Lower leg skin (tissue), 4 donors: ENCODE measurements around the gene DGKD. TPM values are rescaled to one million over a fixed set of nuclear protein-coding genes. Genes with fewer than 3 reads are reported as not detected.

Experiments
- DNase-seq, 2 donors: peaks; one replicate each; pipeline ENCODE4 v3.0.0-alpha.2; 2019; ENCODE audit warnings: low spot score in 2 of 2
- H3K4me3 ChIP-seq: fragments of 200-600 bp; sonication (generic); 2 replicates; pipeline ENCODE4 v1.5.1; 2017; ENCODE audit warnings: mild to moderate bottlenecking, low read depth; ENCODE audit not compliant: poor library complexity, severe bottlenecking
- POLR2A ChIP-seq, 2 donors: fragments of 450-650 bp; IDR thresholded peaks; one replicate each; pipeline ENCODE4 v1.6.1; 2016 to 2017; ENCODE audit warnings: antibody characterized with exemption in 2 of 2, mild to moderate bottlenecking in 1 of 2, moderate library complexity in 1 of 2
- WGBS, 2 donors: methylation state at CpG; one replicate each; pipeline ENCODE4 v1.1.5; 2018; 5-methylcytosine and 5-hydroxymethylcytosine counted together
- intact Hi-C: fragments of 100-400 bp; cut with DNase I; formaldehyde crosslinking; loops from one replicate; pipeline ENCODE4 v1.15.0; 2023; ENCODE audit warnings: low total_unique reads
- total RNA-seq, 4 donors: library from RNA; depleted of rRNA; stranded (reverse); fragments of >200 nt; gene quantifications; one replicate each; pipeline ENCODE4 v1.1.0, GENCODE V29; 2016
- TF ChIP-seq, protein P1 (sequence below), 3 donors: fragments of 450-650 bp; IDR thresholded peaks; one replicate each; pipeline ENCODE4 v1.5.1; 2016; ENCODE audit warnings: antibody characterized with exemption in 3 of 3, mild to moderate bottlenecking in 3 of 3, moderate library complexity in 2 of 3

The DGKD gene
- total RNA-seq, 4 donors from 2014 or later, result 5.8 to 15.2 (median 7.8) TPM

DNA sequence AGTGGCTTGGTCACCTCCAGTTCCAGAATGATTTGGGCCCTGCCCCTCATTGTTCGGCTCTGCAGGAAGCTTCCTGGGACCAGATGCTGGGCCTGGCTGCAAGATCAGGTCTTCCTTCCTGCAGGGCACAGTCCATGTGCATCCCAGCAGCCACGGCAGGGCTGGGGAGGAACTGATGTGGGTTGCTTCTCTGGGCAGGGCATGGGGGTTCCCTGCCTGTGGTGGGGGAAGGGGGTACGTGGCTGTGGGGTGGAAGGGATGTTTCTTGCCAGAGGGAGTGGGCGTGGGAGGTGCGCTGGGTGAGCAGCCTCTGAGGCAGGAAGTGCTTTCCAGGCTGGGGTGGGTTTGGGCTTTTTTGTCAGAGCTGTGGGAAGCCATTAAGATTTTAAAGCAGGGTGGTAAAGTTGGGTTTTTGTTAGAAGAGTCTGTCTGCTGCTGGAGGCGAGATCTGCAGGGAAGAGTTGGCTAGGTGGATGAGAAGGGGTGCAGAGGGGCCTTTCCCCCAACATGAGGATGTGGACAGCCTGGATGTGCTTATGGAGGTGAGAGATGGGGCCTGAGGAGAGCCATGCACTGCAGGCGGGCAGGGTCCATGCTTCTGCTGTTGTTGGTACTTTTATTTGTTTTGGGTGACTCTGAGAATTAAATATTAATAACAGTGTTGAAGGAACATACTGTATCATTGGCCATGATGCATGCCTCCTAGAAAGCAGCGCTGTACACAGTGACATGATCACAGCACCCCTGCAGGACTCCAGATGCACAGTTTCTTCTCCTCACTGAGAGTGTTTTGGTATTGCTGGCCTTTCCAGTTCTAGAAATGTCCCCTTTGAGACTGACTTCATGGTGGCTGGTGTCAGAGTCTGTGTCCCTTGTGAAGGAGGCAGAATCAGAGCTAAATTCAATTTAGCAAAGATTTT, 45.3 kb downstream of the DGKD start:
- 73 to 80% methylated on average over 8 of the region's 8 CpGs for WGBS, 2 donors
- TF ChIP-seq, protein P1, sequence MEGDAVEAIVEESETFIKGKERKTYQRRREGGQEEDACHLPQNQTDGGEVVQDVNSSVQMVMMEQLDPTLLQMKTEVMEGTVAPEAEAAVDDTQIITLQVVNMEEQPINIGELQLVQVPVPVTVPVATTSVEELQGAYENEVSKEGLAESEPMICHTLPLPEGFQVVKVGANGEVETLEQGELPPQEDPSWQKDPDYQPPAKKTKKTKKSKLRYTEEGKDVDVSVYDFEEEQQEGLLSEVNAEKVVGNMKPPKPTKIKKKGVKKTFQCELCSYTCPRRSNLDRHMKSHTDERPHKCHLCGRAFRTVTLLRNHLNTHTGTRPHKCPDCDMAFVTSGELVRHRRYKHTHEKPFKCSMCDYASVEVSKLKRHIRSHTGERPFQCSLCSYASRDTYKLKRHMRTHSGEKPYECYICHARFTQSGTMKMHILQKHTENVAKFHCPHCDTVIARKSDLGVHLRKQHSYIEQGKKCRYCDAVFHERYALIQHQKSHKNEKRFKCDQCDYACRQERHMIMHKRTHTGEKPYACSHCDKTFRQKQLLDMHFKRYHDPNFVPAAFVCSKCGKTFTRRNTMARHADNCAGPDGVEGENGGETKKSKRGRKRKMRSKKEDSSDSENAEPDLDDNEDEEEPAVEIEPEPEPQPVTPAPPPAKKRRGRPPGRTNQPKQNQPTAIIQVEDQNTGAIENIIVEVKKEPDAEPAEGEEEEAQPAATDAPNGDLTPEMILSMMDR (IDR thresholded peaks at IDR 0.05), result no peak
- no peak for TF ChIP-seq POLR2A (IDR thresholded peaks at IDR 0.05)
- peak in 1 of 2 donors; percentile 80 for DNase-seq
- H3K4me3 ChIP-seq, result no peak overlapping the region
- intact Hi-C loops, result no loop called here

DNA sequence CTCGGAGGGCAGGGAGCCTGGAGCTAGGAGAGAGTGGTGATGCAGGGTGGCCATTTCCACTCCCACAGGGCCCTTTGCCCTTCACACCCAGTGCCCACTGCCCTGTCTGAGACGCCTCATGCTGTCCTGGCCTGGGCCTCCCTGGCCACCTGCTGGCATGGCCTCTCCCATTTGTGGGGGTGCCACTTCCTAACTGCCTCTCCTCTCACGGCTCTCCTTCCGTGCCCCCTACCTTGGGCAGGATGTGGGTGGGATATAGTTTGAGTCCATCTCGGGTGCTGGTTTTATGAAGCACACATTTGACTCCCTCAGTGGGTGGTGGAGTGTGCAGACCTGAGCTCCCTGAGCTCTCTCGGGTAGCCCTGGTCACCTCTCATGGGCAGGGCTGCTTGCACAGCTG, 46.0 kb downstream of the DGKD start:
- DNase-seq, result peak in 1 of 2 donors; percentile 80
- 85 to 91% methylated on average over 6 of the region's 6 CpGs for WGBS, 2 donors
- intact Hi-C loops, result no loop called here
- H3K4me3 ChIP-seq, result no peak overlapping the region
- TF ChIP-seq, protein P1 (IDR thresholded peaks at IDR 0.05), result no peak
- no peak for TF ChIP-seq POLR2A (IDR thresholded peaks at IDR 0.05)

DNA sequence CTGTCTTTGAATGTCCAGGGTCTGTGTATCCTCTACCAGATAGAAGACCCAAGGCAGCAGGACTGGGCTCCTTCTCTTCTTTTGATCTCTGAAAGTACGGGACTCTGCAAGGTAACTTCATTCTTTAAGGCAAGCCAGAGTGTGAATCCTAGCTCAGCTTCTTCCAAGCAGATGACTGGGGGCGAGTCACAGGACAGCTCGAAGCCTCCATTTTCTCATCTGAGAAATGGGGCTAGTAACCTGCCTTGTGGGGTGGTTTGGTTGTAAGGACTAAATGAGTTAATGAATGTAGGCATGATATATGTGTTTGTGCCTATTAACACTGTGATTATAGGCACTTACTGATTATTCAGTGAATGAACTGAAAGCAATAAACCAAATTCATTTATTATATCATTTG, 46.7 kb downstream of the DGKD start:
- 95 to 96% methylated on average over 3 of the region's 3 CpGs for WGBS, 2 donors
- TF ChIP-seq POLR2A (IDR thresholded peaks at IDR 0.05), result no peak
- TF ChIP-seq, protein P1 (IDR thresholded peaks at IDR 0.05), result no peak
- intact Hi-C loops, result no loop called here
- DNase-seq, result peak in 1 of 2 donors; percentile 4
- H3K4me3 ChIP-seq, result no peak overlapping the region

DNA sequence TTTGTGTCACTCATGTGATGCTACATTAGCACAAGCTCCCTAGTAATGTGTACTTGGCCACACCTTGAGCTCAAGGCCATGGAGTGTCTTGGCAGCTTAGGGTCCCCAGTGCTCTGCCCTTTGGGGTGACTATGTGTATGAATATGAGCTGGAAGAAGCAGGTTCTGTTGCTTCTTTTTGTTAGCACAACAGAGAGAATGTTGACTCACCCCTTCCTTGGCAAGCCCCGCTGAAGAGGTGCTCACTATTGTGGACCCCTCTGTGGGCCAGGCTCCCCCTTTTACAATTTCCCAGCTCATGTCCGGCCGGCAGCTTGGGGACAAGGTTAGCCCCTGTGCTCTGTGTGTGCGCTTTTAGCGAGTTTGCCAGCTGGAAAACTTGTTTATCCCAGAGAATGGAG, 48.1 kb downstream of the DGKD start:
- H3K4me3 ChIP-seq, result no peak overlapping the region
- TF ChIP-seq, protein P1 (IDR thresholded peaks at IDR 0.05), result no peak
- no peak for TF ChIP-seq POLR2A (IDR thresholded peaks at IDR 0.05)
- intact Hi-C loops, result no loop called here
- 93% methylated on average over 5 of the region's 5 CpGs for WGBS, 2 donors
- DNase-seq, result peak in 1 of 2 donors; percentile 68

DNA sequence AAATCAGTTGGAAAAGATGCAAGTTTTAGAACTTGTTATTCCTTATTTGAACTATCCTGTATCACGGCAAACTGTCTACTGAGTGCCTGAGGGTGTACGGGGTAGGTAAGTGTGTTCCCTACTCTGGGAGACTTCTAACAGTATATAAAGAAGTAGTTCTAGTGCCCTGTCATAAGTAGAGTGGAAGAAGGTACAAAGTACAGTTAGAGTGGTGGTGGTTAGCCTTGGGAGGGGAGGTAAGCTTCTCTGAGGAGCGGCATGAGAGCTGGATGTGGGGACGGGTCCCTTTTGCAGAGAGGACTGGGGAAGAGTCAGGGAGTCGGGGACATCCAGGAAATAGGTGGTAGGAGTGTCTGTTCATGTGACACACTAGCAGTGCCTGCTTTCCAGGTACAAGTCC, 48.5 kb downstream of the DGKD start:
- peak in 1 of 2 donors; percentile 32 for DNase-seq
- TF ChIP-seq, protein P1 (IDR thresholded peaks at IDR 0.05), result no peak
- TF ChIP-seq POLR2A (IDR thresholded peaks at IDR 0.05), result no peak
- H3K4me3 ChIP-seq, result no peak overlapping the region
- intact Hi-C loops, result no loop called here
- WGBS, 2 donors, result 86 to 88% methylated on average over 5 of the region's 5 CpGs
